GOT3 (cell line): Measurements from ENCODE around the gene COLGALT1.
"Not testable (repeated sequence)": the region's sequence is repeated elsewhere in the genome, so short reads cannot be mapped to it uniquely, and the experiment has no call there.

Experiments
- DNase-seq: peaks from one replicate; lab custom pipeline; 2025; ENCODE audit warnings: mixed read lengths; lab: John Stamatoyannopoulos, UW

COLGALT1 gene

DNA sequence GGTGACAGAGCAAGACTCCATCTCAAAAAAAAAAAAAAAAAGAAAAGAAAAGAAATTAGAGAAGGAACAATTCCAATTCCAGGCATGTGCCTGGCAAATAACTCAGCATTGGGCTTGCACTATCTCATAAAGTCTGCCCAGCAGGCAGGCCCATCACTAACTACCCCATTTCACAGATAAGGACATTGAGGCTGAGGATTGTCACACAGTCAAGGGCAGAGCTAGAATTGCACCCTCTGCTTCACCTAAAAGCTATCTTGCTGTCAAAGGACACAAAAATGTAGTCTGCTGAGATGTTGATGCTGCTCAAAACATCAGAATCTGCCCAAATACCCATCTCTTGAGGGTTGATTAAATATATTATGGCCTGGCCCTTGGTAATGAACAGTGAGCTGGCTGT, 20.7 kb upstream of the COLGALT1 start:
- DNase-seq, result no peak

DNA sequence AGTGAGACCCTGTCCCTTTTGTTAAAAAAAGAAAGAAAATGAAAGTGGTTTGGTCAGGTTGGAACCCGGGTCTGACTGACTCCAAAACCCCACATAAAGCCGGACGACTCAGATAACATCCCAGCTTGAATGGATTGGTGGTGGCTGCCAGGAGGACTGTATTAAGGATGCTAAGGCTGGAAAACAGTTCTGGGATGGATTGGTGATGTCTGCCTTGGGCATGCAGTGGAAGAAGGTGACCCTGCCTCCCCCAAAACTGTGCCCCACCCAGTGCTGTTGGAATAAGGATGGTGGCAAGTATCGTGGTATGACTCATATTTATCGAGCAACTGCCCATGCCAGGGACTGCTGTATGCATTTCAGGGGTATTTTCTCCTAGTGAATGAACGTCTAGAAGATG, 18.5 kb upstream of the COLGALT1 start:
- no peak for DNase-seq

DNA sequence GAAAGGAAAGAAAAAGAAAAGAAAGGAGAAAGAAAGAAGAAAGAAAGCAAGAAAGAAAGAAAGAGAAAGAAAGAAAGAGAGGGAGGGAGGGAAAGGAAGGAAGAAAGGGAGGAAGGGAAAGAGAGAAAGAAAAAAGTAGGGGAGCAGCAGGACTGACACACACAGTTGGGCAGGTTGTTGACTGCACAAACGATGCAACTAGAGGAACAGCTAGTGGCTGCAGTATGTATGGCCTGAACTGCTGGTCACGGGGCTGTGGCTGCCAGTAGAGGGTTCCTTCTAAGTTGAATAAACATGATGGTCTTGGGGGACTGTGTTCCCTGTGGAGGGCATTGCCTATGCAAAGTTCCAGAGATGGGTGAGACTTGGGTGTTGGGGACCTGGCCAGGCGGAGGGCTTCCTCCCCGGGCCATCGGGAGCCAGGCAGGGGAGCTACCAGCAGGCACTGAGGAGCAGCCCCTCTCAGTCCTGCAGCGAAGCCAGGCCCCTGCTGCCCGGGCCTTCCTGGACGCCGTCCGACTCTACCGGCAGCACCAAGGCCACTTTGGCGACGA, 16.7 kb upstream of the COLGALT1 start:
- DNase-seq, result no peak

DNA sequence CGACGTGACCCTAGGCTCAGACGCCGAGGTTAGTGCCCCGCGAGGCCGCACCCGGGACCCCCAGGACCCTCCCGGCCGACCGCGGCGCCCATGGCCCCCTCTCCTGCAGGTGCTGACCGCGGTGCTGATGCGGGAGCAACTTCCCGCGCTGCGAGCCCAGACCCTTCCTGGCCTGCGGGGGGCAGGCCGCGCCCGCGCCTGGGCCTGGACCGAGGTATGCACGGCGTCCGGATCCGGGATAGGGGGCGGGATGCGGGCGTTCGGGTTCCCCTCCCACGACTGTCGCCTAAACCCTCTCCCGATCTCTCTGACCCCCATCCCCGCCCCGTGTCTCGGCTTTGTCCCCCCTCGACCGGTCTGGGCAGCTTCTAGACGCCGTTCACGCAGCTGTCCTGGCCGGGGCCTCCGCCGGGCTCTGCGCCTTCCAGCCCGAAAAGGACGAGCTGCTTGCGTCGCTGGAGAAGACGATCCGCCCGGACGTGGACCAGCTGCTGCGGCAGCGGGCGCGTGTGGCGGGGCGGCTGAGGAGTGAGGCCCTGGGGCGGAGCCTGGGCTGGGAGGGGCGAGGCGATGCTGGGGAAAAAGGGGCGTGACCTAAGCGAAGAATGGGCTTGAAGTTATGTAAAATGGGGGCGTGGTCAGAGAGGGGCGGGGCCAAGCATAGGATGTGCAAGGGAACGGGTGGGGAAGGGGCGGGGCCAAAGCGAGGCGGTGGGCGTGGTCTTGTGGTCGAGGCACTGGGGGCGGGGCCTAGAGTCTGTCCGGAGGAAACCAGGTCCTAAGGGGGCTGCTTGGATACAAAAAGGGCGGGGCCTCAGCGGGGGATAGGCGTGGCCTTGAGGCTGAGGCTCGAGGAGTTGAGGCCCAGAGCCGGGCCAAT, 16.0 kb upstream of the COLGALT1 start:
- DNase-seq, result peak; percentile 78

DNA sequence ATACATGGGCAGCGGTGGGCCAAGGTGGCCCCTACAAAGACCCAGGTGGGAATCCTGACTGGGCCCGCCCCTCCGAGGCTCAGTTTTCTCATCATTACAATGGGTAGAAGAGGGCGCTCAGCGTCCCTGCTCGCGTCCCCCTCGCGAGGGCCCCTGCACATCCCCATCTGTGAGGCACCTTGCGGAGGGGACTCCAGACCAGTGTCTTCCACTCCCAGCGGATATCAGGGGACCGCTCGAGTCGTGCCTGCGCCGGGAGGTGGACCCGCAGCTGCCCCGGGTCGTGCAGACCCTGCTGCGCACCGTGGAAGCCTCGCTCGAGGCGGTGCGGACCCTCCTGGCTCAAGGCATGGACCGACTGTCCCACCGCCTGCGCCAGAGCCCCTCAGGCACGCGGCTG, 15.3 kb upstream of the COLGALT1 start:
- no peak for DNase-seq

DNA sequence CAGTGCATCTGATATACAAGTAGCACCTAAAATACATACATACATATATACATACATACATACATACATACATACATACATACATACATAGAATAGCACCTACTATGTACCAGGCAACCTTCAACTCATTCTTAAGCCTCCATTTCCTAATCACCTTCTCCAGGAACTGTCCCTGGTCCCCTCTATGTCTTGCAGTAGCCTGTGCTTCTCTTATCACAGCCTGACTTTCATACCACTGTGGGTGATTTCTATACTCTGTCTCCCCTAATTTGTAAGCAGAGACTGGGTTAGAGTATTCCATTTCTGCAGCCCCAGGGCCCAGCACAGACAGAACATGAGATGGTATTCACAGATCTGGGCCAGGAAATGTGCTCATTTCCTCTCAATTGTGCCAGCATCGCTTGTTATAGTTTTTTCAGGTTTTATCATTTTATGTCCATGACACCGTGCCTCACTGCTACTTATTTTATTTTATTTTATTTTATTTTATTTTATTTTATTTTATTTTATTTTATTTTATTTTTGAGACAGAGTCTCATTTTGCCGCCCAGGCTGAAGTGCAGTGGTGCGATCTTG, 14.2 kb upstream of the COLGALT1 start:
- no peak for DNase-seq

DNA sequence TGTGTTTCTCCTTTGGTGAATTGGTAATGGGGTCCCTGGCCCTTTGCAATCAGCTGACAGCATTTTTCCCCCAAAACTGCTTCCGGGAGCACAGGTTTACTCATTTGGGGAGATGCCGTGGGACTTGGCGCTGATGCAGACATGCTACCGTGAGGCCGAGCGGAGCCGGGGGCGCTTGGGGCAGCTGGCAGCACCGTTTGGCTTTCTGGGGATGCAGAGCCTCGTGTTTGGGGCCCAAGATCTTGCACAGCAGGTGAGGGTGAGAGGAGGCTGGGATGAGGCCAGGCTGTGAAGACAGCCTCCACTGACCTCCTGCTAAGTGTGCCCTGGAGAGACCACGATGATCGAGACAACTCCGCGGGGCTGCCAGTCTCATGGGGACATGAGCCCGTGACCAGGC, 13.4 kb upstream of the COLGALT1 start:
- no peak for DNase-seq

DNA sequence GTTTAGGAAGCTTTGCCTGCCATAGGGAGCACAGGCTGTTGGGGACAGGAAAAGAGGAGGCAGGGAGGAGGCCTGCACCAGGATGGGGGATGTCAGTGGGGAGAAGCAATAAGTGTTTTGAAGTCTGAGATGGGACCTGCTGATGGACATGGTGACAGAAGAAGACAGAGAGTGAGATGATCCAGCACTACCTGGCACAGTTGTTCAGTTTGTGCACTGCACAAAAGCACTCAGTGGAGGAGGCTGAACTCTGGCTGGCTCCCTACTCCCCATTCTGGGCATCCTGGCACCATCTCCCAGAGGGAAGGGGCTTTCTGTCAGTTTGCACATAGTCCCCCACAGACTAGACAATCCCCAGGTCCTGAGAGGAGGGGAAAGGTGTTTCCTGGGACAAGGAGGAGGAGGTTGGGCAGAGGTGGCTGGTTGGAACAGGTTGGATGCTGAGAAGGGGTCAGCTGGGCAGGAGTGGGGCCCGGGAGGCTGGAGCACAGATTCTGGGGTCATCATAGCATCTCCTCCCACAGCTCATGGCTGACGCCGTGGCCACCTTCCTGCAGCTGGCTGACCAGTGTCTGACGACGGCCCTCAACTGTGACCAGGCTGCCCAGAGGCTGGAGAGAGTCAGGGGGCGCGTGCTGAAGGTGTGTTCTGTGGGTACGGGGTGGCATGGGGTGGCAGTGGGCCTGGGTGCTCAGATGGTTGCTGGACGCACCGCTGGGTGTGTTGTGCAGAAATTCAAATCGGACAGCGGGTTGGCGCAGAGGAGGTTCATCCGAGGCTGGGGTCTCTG, 12.5 kb upstream of the COLGALT1 start:
- no peak for DNase-seq

DNA sequence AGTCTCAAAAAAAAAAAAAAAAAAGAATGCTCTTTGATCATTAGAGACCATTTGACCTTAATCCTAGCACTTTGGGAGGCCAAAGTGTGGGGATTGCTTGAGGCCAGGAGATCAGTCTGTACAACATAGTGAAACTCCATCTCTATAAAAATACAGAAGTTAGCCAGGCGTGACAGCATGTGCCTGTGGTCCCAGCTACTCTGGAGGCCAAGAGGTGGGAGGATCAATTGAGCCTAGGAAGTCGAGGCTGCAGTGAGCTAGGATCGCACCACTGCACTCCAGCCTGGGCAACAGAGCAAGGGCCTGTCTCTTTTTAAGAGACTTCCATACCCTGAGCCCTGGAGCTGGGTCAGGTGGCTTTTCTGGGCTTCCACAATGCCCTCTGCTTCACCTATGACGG, 11.5 kb upstream of the COLGALT1 start:
- no peak for DNase-seq

DNA sequence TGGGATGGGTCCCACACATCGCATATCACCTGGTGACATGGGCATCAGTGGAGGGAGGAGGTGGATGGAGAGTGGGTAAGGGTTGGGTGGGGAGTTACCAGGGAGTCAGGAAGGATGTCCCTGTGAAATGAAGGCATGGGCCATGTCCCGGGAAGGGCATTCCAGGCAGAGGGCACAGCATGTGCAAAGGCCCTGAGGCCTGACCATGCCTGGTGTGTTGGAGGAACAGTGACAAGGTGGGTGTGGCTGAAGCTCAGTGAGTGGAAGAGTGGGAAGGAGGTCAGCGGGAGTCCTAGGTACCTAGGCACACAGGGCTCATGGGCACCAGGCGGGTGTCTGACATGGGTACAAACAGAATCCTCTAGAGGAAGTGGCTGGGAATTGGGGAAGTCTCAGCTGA, 11.0 kb upstream of the COLGALT1 start:
- no peak for DNase-seq

DNA sequence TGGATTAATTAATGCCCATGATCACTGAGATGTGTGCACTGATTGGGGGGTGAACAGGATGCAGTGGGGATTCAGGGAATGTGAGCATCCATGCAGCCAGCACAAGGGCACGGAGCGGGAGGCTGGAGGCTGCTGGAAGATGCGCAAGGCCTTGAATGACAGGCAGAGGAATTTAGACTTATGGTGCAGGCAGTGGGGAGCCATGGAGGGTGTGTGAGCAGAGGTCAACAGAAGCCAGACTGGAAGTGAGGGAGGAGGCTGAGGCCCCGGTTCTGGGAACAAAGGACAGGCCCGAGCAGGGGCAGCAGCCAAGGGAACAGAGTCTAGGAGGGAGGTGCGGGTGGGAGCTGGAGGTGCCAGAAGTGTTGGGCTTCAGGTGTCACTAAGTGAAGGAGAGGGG, 7.3 kb upstream of the COLGALT1 start:
- DNase-seq, result no peak

DNA sequence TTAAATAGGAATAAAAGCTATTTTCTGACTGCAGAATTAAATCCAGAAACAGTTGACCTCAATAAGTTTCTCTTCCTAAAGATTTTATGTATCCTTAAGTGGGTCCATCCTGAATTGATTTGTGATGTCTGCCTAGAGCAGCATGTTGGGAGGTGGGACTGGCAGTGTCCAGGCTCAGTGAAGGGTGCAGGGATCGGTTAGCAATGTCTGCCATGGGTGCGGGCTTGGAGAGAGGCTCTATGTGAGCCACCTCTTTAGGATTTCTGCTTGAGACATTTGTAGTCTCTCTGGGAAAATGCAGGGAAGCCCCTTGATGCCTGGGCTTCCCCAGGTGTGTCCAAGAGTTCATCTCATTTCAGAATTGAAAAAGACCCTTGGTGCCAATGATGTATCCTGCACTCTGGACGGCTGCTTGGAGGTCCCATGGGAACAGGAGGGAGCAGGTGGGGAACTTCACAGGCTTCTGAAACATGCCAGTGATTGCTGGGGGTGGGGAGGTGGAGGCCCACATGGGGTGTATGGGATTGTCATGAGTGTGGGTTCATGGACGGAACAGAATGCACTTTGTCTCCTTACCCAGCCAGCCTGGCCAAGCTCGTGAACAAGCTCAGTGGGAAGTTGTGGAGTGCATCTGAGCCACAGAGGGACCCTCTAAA, 6.2 kb upstream of the COLGALT1 start:
- no peak for DNase-seq

DNA sequence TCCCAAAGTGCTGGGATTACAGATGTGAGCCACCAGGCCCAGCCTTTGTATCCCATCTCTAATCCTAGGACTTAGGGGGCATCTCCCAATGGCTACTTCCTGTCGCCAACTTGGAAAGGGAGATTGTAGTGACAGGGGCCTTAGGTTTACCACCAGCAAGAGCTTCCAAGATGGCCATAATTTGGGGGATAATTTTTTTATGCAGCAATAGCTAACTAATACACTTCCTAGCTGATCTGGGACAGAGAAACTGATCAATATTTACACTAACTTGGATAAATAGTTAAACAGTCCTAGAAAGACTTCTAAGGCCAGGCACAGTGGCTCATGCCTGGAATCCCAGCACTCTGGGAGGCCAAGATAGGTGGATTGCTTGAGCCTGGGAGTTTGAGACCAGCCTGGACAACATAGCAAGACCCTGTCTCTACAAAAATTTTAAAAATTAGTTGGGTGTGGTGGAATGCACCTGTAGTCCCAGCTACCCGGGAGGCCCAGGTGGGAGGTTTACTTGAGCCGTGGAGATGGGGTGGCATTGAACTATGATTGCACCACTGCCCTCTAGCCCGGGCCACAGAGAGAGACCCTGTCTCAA, 5.3 kb upstream of the COLGALT1 start:
- no peak for DNase-seq

DNA sequence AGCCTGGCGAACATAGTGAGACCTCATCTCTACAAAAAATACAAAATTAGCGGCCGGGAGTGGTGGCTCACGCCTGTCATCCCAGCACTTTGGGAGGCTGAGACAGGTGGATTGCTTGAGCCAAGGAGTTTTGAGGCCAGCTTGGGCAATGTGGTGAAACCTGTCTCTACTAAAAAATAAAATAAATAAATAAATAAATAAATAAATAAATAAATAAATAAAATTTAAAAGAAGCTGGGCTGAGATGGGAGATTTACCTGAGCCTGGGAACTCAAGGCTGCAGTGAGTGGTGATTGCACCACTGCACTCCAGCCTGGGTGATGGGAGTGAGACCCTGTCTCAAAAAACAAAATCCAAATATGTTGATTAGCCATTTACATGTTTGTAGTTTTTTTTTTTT, 2.7 kb upstream of the COLGALT1 start:
- DNase-seq, result not testable (repeated sequence)

DNA sequence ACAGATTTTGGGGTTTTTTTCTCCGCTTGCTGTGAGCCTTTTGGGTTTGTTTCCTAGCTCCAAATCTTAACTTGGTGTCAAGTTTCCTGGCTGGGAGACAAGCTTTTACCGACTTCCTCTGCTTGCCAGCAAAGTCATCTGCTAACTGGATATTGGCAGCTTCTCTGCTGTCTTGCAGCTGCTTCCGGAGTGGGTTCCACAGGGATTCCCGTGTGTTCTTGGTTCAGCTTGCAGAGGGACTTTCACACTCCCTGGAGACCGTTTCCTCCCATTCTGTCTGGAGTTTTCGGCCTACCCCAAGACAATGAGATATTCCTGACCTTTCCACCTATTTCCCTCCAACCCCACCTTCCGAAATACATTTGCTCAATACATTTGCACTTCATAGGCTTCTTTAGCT, 2.2 kb upstream of the COLGALT1 start:
- no peak for DNase-seq

DNA sequence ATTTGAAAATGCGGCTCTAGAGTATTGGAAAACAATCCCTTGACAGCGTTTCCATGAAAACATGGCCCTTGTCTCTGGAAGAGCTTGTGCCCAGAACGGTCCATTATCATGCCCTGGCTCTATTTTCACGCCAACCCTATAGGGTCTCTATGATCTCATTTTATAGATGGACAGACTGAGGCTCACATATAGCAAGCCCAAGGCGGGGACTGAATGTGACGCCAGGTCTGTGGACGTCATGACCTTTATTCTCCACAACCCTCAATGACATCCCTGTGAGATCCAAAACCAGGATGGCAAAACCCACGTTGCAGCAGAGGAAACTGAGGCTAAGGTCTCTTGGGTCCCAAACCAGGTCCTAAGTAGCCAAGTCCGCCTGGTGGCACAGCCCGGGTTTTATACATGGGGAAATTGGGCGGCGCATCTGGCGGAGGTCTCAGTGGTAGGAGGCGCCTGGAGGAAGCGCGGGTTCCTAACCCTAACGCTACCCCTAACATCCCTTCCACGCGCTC, 425 bp upstream of the COLGALT1 start:
- DNase-seq, result no peak

DNA sequence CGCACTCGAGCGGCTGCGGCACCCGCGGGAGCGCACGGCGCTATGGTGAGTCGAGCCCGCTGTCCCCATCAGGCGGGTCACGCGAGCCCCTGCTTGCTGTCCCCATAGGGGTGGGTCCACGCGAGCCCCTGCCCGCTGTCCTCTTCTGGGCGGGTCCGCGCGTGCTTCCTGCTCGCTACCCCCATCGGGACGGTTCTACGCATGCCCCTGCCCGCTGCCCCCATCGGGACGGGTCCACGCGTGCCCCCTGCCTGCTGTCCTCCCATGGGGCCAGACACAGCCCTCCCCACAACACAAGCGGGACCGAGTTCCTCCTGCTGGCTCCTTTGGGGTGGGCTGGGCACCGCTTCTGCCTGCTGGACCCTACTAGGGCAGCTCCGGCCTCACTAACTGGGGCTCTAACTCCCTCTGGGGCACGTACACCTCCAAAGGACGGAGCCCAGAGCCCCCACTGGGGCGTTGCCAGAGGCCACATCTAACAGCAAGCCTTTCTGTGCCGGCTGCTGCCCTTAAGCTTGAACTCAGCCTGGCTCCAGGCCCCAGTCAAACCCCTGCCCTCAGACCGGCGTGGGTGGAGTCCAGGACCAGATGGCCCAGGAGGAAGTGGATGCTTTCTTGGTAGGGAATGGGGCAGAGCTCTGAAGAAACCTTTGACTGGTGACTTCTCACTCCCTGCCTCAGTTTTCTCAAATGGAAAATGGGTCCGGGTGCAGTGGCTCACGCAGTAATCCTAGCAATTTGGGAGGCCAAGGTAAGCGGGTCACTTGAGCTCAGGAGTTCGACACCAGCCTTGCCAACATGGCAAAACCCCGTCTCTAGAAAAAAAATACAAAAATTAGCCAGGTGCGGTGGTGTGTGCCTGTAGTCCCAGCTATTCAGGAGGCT, 722 bp downstream of the COLGALT1 start:
- no peak for DNase-seq

DNA sequence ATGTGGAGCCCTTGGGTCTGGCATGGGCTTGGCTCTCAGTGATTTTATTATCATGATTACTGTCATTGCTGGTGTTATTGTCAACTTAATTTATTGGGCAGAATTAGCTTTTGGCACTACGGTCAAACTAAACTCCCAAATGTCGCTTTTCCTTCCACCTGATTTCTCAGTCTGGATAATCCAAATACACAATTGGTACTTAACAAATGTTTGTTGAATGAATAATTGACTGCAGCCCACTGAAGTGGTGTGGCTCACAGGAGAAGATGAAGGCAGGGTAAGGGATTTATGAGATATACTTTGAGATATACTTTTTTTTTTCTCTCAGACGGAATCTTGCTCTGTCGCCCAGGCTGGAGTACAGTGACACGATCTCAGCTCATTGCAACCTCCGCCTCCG, 1.5 kb downstream of the COLGALT1 start:
- DNase-seq, result no peak

DNA sequence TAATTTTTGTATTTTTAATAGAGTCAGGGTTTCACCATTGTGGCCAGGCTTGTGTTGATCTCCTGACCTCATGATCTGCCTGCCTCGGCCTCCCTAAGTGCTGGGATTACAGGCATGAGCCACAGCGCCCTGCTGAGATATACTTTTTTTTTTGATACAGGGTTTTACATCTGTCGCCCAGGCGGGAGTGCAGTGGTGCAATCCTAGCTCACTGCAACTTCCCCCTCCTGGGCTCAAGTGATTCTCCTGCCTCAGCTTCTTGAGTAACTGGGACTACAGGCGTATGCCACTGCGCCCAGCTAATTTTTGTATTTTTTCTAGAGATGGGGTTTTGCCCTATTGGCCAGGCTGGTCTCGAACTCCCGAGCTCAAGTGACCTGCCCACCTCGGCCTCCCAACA, 2.0 kb downstream of the COLGALT1 start:
- DNase-seq, result no peak

DNA sequence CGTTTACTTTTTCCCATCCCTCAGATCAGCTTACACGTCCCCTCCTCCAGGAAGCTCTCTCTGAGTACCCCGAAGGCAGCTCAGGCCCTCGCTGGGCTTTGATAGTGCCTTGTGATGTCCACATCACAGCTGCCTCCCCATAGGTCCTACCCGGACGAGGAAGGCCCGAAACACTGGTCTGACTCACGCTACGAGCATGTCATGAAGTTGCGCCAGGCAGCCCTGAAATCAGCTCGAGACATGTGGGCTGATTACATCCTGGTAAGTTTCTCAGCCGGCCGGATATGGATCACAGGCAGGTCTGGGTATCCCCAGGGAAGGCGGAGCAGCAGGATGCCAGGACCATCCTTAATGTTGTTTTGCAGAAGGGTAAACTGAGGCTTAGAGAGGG, 4.8 kb downstream of the COLGALT1 start:
- no peak for DNase-seq

DNA sequence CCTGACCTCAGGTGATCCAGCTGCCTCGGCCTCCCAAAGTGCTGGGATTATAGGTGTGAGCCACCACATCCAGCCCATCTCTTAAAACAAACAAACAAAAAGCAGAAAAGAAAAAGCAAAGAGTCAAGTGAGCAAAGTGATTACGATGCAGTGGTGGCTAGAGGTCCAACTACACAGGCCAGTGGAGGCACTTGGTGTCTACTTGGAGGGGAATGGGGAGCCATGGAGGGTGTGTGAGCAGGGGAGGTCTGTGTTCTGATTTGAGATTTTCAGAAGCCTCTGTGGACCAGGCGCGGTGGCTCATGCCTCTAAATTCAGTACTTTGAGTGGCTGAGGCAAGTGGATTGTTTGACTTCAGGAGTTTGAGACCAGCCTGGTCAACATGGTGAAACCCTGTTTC, 6.6 kb downstream of the COLGALT1 start:
- DNase-seq, result no peak
